NCI-H446 treated with DMSO at 0.1 percent for 48 hours (cell line): ENCODE results near the gene SYN1.

Source experiments
- DNase-seq: peaks from one replicate; lab custom pipeline; 2025; lab: John Stamatoyannopoulos, UW

SYN1 gene

DNA sequence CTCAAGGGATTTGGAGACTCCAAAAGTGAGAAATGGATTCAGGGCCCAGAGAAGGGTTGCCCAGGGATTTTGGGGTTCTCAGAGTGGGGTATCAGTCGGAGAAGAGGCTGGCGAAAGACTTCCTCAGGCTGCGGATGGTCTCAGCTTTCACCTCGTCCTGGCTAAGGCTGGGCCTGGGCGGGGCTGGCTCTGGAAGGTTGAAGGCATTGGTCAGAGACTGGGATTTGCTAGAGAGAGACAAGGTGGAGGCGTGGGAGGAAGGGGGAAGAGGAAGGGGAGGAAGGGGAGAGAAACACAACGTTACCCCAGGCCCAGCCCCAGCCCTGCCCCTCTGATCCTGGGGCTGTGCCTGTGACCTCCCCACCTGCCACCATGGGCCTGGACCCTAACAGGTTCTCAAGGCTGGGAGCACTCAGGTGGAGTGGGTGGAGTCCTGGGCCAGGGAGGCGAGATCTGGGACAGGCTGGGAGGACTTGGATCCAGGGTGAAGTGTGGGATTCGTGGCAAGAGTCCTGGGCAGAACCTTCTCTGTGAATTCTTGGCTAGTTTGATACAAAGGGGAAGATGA, 46.8 kb downstream of the SYN1 start:
- no peak for DNase-seq

DNA sequence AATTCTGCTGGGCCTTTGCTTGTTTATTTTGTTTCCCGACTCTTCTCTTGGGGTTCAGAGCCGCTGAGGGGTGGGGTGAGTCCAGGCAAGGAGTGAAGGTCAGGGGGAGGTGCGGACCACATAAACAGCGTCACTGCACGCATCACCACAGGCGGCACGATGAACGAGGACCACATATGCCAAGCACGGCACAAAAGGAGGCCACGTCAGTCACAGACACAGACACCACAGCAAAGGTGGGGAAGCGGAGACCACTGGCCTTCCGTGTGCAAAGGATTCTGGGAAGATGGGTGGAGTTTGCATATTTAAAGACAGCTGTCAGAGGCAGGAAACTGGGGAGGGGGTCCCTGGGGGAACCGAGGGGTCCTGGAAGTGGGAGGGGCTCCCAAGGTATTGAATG, 47.8 kb downstream of the SYN1 start:
- no peak for DNase-seq

DNA sequence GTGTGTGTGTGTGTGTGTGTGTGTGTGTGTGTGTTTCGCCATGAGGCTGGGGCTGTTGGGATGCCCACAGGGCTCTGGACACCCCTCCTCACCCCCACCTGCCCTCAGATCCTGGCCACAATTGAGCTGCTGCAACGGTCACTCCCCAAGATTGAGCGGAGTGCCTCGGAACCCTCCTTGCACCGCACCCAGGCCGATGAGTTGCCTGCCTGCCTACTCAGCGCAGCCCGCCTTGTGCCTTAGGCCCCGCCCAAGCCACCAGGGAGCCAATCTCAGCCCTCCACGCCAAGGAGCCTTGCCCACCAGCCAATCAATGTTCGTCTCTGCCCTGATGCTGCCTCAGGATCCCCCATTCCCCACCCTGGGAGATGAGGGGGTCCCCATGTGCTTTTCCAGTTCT, 48.4 kb downstream of the SYN1 start:
- DNase-seq: no peak

DNA sequence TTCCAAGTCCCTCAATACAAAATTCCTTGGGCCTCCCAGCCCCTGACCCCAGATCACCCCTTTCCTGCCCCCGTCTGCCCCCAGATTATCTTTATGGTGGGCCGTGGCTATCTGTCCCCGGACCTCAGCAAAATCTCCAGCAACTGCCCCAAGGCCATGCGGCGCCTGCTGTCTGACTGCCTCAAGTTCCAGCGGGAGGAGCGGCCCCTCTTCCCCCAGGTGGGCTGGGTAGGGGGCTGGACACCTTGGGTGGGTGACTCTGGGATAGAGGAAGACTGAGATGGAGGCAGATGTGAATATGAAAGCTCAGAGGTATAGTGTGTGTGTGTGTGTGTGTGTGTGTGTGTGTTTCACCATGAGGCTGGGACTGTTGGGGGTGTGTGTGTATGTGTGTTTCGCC, 48.9 kb downstream of the SYN1 start:
- no peak for DNase-seq

DNA sequence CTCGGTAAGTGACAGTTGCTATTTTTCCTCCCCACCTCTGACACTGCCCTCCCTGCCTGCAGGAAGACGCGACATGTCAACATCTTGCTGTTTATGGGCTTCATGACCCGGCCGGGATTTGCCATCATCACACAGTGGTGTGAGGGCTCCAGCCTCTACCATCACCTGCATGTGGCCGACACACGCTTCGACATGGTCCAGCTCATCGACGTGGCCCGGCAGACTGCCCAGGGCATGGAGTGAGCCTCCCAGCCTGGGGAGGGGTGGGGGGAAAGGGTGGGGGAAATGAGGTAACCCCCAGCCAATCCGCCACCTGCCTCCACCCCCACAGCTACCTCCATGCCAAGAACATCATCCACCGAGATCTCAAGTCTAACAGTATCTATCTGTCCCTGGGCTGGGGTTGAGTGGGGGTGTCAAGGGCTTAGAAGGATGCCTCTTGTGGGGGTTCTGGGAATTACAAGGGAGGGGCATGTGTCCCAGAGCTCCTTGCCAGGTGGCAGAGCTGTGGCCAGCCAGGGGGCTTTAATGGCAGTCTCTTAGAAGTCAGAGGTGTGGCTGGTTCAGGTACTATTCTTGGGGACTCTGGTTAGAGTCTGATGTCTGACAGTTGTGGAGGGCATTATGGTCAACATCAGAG, 50.9 kb downstream of the SYN1 start:
- no peak for DNase-seq

DNA sequence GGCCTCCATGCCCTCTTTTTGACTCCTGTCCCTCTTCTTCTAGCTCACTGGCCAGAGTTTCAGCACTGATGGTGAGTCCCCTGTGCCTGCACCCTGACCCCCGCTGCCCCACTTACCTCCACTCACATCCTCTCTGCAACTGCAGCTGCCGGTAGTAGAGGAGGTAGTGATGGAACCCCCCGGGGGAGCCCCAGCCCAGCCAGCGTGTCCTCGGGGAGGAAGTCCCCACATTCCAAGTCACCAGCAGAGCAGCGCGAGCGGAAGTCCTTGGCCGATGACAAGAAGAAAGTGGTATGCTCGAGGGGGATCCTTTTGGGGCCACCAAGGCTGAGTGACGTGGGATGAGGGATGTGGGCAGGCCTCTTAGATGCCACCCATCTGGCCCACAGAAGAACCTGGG, 52.8 kb downstream of the SYN1 start:
- no peak for DNase-seq

DNA sequence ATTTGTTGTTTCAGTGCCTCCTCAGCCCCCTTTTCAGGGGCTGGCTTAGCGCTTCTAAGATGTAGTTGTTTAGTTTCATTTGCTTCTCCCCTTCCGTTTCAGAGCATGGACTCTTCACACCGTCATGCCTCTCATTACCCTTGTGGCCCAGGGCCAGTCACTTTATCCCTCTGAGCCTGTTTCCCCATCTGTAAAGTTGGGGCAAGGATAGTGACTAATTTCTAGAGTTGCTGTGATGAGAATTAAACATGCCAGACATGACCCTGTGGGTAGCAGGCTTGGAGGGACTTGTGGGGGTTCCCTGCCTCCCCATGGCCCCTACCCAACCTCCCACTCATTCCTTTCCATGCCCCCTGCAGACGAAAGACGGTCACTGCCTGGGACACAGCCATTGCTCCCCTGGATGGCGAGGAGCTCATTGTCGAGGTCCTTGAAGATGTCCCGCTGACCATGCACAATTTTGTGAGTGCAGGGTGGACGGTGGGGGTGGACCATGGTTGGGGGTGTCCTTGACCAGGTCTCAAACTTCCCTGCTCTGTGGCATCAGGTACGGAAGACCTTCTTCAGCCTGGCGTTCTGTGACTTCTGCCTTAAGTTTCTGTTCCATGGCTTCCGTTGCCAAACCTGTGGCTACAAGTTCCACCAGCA, 55.1 kb downstream of the SYN1 start:
- no peak for DNase-seq

DNA sequence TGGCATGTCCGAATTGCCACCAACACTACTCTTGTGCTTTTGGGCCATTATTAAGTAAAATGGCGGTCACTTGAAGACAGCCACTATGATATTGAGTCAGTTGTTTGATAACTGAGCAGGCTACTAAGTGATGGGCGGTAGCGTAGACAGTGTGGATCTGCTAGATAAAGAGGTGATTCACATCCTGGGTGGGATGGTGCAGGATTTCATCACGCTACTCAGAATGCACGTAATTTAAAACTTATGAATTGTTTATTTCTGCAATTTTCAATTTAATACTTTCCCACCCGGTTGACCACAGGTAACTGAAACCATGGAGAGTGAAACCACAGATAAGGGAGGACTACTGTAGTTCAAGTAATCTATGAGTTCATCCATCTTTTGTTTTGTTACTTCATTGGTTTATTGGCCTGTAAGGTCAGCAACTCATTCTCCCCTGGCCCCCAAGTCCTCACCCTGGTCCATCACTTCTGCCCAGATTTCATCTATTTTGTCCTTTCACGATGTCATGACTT, 55.8 kb downstream of the SYN1 start:
- no peak for DNase-seq

DNA sequence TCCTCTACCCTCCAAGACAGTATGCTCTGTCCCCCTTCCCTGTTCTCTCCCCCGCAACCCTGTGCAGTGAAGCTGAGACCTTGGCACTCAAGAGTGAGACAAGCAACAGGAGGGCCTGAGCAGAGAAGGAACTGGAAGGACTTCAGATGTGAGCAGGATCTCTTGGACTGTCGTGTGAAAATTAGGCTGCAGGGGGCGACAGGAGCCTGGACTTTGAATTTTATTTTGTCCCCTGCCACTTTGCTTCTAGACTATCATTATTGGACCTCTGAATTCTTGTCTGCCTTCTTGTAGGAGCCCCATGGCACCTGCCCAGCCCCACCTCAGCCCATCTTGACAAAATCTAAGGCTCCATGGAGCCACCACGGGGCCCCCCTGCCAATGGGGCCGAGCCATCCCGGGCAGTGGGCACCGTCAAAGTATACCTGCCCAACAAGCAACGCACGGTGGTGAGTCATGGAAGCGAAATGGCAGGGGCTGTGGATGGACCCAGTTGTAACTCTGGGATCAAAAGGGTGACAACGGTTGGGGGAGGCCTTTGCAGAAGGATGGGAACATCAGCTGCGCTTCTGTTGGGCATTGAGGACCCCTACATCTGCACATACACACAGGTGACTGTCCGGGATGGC, 56.9 kb downstream of the SYN1 start:
- DNase-seq: no peak

DNA sequence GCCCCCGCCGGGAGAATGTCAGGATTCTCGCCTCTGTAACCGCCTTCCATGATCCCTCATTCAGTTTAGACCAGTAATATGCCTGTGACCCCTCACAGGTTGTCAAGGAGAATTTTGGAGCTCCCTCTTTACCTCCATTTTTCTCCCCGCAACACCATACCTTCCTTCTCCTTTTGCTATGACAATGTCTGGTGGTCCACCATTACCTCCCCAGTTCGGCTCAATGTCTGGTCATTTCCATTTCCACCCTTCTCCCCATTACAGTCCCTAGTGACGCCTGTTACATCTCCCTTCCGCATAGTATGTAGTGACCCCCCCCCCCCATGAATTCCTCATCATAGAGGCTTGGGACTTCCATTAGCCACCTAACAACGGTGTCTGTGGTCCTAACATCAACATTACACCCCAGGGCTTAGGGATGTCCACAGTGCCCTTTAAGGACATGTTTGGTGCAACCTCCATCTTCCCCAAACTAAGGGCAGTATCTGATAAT, 58.0 kb downstream of the SYN1 start:
- no peak for DNase-seq

DNA sequence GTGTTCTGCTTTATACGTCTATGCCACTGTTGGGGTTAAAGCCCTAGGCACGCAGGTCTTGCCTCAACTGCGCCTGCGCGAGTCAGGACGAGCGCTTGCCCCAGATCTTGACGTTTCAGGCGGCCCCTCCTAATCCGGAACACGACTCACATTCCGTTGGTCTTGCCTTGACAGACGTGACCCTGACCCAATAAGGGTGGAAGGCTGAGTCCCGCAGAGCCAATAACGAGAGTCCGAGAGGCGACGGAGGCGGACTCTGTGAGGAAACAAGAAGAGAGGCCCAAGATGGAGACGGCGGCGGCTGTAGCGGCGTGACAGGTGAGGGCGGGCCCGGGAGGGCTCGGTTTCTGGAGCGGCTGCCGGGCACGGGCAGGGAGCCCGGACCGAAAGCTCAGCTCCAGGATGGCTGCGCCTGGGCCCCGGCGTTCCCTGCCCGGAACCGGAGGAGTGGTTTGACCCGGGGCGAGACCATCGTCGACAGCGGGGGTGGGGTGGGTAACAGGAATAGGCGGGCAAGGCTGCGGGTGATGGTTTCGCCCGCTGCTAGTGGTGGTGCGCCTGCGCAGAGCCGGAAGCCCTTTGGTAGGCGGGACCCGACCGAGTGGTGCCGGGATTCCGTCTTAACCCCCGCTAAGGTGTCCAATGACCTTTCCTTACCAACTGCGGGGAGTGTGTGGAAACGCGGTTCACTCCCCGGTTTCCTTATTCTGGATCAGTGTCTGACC, 58.6 kb downstream of the SYN1 start, which contains the start of gene ARAF:
Gene ARAF, plus strand, starts transcription at position 272 of the 725 bp plus-strand sequence. CDS start 1,763 bp downstream, outside the sequence.
- peak; percentile 94 for DNase-seq

DNA sequence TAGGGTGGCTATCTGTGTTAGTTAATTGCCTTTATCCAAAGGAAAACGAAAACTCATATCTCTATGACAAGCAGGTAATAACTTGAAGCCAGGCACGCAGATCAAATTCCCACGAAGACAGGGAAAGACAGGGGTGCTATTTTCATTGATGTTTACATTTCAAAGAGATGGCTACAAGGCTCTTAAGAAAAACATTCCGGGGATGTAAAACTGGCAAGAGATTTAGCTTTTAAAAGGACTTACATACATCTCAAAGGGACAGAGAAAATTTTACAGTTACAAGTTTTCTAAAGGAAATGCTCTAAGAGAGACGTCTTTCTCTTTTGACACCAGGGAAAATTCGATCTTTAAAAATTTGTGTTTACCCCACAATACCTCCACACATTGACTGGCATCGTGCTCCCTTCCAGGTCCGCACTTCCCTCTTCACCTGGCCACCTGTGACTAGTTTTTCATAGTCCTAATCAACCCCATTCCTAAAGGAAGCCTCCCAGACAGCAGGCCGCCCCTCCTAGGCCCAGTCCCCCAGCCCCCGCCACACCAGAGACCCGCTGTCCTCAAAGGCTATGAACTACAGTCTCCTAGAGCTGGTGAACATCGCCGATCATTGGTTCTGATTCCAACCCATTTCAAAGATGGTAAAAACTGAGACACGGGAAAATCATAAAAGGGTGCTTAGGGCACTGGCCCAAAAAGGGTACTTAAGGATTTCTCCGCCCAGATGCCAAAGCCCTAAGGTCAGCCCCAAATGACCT, 59.3 kb downstream of the SYN1 start:
- no peak for DNase-seq

DNA sequence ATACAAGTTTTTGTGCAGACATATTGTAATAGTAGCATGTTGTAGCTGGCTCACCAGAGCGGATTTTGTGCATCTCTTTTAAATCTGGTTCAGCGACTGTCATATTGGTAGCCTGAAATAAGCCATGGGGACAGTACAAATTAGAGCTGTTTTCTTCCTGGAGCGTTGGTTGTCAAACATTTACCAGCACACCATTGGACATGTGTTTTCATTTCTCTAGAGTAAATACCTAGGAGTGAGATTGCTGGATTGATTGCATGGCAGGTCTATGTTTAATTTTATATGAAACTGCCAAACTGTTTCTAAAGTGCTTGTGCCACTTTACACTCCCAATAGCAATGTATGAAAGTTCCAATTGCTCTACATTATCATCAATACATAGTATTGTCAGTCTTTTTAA, 61.2 kb downstream of the SYN1 start:
- no peak for DNase-seq

DNA sequence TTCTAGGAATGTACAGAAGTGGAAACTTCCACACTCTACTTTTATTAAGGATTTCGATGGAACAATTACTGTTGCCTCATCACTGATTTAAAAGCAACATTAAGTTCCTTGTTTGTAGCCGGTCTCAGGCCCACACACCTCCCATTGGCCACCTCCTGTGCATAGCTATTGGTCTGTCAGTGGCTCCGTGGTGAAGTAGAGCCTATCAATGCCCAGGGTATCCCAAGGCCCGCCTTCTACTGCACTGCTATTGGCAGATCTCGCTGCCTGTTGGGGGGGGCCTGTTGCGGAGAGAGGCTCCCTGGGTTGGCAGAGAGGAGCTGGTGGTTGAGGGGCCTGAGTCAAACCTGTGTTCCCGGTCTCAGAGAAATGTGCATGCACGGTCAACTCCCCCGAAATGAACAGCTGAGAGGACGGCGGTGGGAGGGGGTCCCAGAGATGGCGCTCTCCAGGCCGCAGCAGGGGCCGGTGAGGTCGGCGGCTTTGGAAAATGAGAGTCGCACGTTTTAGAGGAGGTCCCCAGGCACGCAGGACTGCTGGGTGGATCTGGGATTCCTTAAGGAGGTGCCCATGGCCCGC, 63.5 kb downstream of the SYN1 start:
- peak; percentile 88 for DNase-seq

DNA sequence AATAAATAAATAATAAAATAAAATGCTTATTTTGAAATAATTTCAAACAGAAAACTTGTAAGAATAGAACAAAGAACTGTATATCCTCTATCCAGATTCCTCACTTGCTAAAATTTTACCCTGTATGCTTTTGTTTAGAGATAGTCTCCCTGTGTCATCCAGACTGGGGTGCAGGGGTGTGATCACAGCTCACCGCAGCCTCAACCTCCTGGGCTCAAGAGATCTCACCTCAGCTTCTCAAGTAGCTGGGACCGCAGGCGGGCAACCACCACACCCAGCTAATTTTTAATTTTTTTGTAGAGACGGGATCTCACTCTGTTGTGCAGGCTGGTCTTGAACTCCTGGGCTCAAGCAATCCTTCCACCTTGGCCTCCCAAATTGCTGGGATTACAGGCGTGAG, 76.2 kb downstream of the SYN1 start:
- DNase-seq: no peak

DNA sequence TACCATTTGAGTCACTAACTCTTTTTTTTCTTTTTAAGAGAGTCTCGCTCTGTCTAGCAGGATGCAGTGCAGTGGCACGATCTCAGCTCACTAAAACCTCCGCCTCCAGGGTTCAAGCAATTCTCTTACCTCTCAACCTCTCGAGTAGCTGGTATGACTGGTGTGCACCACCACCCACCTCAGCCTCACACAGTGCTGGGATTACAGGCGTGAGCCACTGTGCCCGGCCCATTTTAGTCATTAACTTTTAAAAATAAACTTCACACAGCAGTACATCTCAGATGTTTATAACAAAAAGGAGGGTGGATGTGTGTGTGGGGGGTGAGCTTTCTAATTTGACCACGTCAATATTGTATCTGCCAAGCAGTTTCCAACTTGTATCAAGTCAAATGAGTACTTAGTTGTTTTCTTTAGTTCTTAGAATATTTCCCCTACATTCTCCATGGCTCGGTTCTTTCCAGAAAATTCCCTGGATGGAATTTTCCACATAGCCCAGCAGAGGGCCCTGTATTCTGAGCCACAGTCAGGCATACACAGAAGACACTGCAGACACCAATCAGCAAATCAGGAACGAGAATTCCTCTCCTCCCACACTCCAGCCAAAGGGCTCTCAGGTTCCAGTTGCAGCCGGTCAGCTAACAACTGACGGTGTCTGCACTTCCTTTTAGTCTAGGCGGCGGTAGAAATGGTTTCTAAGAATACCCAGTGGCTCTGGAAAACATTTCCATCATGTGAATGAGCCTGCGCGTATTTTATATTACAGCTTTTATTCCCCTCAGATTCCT, 78.7 kb downstream of the SYN1 start:
- DNase-seq: peak; percentile 72

DNA sequence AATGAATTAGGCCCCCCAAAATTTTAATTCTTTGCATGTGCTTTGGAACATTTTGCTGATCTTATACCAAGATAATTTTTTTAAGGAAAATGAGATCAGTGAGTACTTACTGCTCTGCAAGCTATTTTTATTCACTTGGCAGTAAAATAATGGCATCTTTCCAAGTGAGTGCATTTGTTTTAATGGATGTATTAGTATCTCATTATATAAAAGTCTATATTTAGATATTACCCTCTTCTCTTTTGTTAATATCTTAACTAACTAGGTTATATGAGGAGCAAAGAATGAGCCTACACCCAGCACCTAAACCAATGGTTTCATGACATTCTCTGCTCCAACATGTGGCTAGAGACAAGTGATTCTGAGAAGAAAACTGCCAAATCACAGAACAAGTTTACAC, 79.8 kb downstream of the SYN1 start:
- no peak for DNase-seq

DNA sequence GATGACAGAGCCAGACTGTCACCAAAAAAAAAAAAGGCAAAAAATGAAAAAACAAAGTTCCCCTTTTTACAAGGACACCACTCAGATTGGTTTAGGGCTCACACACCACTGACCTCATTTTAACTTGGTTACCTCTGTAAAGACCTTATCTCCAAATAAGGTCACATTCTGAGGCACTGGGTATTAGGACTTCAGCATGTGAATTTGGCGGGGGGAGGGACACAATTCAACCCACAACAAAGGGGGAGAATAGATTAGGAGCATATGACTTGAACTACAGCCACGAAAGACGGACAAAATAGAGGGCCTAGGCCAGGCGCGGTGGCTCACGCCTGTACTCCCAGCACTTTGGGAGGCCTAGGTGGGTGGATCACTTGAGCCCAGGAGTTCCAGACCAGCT, 89.6 kb downstream of the SYN1 start:
- DNase-seq: no peak

DNA sequence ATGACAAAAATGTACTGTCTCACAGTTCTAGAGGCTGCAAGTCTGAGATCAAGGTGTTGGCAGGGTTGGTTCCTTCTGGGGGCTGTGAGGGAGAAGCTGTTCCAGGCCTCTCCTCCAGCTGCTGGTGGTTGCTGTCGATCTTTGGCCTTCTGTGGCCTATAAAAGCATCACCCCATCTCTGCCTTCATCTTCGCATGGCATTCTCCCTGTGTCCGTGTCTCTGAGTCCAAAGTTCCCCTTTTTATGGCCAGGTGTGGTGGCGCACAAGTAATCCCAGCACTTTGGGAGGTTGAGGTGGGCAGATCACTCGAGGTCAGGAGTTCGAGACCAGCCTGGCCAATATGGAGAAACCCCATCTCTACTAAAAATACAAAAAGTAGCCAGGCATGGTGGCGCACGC, 90.1 kb downstream of the SYN1 start:
- no peak for DNase-seq

DNA sequence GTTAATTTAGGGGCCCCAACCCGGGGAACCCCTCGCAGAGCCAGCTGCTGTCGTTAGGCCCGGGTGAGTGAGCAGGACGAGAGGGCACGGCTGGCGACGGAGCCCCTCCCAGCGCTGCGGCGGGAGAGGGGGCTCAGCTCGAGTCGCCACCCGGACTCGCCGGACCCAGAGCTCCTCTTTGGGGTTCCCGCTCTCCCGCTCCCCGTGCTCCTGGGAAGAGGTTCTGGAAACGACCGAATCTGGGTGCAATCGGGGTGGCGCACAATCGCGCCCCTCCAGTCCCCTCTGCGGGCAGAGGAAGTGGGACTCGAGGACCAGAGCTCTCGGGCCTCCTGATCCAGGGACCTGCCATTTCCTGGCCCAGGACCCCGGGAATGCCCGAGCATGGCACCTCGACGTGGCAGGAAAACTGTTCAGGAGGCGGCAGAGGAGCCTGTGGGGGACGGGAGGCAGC, 95.9 kb downstream of the SYN1 start:
- DNase-seq: no peak
